ENCODE results near the gene OTOGL. TPM values are rescaled to one million over a fixed set of nuclear protein-coding genes. Genes with fewer than 3 reads are reported as not detected.
"Not testable (repeated sequence)": the region's sequence is repeated elsewhere in the genome, so short reads cannot be mapped to it uniquely, and the experiment has no call there.

Gene OTOGL
- total RNA-seq, 1 donor from 2014 or later, result 5.3 TPM

DNA sequence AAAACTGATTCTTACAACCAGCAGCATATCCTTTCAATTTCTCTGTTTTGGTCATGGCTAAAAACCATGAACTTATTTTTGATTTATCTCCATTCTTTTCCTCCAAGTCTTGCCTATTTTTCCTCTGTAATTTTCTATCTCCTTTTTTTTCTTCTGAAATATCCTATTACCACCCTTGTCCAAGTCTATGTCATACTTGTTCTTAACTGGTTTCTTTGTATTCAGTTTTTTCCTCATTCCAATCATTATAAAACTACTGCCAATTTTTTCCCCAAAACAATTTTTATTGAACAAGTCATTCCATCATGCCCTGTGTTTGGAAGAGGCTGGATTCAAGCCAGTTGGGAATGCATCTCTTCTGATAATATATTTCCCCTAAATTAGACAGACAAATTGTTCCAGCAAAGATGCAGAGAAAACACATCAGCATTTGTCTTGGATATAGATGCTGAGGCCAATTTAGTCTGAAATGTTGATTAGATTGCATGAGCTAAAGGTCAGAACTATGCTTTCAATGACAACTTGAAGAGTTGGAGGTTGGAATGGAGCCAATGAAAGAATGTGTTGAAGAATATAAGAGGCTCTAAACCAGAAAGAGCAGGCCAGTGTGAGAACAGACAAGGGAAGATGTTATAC, 30.7 kb downstream of the OTOGL start:
- DNase-seq (ENCODE audit: low read depth, low spot score), result no peak

DNA sequence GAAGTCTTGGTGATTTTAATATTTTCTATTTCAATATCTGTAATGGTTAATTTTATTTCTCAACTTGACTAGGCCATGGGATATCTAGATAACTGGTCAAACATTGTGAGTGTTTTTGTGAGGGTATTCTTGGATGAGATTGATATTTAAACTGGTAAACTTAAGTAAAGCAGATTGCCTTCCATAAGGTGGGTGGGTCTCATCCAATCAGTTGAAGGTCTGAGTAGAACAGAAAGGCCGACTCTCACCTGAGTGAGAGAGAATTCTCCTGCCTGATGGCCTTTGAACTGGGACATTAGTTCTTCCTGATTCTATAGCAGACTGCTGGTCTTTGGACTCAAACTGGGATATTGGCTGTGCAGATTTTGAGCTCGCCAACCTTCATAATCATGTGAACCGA, 36.3 kb downstream of the OTOGL start:
- DNase-seq (ENCODE audit: low read depth, low spot score), result no peak

DNA sequence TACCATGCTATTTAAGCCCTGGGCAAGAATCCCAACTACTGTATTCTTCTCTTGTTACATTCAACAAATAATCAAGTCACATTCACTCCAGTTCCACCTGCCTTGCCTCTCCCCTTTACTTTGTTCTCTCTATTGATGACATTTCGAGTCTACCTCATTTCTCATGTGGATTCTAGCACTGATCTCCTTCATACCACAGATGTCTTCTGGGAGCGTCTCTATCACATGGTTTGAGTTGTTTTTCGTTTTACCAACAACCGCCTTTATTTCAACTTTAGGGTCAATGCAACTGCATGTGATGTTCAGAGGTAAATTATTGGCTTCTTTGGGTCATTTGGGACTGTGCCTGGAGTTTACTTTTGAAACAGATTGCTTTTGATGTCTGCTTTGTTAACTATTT, 40.7 kb downstream of the OTOGL start:
- DNase-seq (ENCODE audit: low read depth, low spot score), result no peak

DNA sequence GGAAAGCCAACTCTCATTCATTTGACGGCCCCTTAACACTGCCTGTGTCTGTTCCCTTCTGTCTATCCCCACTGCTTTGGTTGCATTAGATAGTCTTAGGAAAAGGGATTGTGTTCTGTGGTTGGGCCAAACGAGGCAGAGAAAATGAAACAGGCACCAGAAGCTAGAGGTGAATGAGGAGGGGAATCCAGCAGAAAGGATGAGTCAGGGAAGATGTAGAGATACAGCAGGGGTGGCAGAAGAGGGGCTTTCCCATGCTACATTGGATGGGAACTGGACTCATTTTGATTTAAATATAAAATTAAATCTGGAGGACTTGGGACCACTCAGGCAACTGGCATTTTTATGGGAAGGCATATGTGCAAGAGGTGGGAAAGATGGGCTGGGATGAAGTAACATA, 43.3 kb downstream of the OTOGL start:
- no peak for DNase-seq (ENCODE audit: low read depth, low spot score)

DNA sequence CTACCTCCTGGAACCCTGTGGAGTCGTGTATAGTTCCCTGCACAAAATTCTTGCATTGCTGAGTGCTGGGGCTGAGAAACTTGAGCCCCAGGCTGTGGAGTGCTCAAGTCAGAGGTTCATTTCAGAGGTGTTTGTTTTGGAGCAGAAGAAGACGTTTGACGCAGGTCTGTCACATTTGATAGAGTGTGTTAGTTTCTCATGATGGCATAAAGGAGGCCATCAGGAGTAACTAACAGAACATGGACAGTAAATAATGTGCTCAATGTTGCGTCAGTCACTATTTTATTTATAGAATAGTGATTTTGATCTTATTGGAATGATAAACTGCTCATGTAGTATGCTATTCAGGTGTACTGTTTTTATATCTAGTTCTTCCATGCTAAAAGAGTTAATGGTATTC, 44.2 kb downstream of the OTOGL start:
- no peak for DNase-seq (ENCODE audit: low read depth, low spot score)

DNA sequence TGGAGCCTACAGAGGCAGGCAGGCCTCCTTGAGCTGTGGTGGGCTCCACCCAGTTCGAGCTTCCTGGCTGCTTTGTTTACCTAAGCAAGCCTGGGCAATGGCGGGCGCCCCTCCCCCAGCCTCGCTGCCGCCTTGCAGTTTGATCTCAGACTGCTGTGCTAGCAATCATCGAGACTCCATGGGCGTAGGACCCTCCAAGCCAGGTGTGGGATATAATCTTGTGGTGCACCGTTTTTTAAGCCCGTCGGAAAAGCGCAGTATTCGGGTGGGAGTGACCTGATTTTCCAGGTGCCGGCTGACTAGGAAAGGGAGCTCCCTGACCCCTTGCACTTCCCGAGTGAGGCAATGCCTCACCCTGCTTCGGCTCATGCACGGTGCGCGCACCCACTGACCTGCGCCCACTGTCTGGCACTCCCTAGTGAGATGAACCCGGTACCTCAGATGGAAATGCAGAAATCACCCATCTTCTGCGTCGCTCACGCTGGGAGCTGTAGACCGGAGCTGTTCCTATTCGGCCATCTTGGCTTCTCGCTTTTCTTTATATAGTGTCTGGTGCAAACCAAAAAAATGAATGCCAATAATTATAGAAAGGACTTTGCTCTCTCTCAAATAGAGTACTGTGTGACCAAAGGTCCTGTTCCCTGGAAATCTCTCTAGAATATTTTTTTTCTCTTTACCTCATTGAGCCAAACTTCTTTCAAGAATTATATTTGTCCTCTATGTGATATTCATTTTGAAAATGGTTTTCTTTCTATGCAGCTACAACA, 50.4 kb downstream of the OTOGL start:
- DNase-seq (ENCODE audit: low read depth, low spot score), result not testable (repeated sequence)

DNA sequence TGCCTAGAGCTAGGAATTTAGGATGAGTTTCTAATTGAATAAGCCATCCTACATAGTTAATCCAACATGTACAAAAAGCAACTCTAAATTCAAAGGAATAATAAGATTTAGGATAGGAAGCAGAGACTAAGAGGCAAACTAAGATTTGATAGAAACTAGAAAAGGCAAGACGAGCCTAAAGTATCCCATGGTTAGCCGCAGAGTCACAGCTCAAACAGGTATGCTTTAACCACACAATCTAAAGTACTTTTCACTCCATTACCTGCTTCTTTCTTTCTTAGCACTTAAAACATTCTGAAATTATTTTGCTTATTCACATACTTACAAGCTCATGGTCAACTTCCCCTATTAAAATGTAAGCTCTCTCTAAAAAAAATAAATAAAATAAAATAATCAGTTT, 51.8 kb downstream of the OTOGL start:
- DNase-seq (ENCODE audit: low read depth, low spot score), result no peak

DNA sequence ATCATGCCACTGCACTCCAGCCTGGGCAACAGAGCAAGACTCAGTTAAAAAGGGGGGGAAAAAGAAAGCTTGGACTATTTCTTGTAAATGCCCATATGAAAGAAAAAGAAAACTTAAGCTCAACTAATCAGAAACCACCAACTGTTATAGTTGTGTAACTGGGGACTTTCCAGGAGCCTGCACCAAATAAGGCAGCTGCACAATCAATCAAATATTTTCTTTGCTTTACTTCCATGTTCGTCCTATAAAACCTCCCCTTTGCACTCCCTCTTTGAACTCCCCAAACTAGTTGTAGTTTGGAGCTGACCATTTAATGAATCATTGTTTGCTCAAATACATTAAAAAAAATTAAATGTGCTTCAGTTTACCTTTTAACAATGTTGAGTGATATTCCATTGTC, 54.9 kb downstream of the OTOGL start:
- no peak for DNase-seq (ENCODE audit: low read depth, low spot score)

DNA sequence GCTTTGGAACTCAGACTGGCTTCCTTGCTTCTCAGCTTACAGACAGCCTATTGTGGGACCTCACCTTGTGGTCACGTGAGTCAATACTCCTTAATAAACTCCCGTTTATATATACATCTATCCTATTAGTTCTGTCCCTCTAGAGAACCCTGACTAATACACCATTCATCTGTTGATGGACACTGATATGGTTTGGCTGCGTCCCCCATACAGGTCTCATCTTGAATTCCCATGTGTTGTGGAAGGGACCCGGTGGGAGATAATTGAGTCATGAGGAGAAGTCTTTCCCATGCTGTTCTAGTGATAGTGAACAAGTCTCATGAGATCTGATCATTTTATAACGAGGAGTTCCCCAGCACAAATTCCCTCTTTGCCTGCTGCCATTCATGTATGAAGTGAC, 57.0 kb downstream of the OTOGL start:
- DNase-seq (ENCODE audit: low read depth, low spot score), result no peak

DNA sequence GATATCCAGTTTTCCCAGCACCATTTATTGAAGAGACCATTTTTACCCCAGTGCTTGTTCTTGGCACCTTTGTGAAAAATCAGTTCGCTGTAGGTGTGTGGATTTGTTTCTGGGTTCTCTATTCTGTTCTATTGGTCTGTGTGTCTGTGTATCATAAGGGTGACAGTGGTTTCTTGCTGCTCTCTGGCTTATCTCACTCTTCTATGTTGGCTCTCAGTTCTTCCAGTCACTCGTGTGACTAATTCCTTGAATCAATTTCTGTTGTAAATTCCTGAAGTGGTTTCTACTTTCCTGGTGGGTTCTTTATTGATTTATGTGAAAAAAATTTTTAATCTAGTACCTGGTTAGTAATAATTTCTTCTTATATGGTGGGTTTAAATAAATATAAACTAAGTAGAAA, 58.3 kb downstream of the OTOGL start:
- no peak for DNase-seq (ENCODE audit: low read depth, low spot score)

DNA sequence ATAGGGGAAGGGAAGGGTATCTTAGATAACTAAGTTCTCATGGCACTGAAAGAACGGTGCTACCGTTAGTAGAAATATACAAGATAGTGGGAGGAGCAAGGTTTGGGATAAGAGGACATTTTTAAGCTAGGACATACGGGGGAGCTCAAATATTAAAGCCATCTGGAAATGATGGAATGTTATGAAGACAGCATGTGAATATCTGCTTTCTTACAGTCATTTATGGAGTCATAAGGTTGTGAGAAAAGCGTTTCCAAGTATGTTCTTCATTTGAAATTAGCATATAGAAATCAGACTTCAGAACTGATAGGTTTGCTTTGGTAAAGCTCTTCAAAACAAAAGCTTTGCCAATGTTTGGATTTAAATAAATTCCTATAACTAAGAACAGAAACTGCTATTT, 62.3 kb downstream of the OTOGL start:
- no peak for DNase-seq (ENCODE audit: low read depth, low spot score)

DNA sequence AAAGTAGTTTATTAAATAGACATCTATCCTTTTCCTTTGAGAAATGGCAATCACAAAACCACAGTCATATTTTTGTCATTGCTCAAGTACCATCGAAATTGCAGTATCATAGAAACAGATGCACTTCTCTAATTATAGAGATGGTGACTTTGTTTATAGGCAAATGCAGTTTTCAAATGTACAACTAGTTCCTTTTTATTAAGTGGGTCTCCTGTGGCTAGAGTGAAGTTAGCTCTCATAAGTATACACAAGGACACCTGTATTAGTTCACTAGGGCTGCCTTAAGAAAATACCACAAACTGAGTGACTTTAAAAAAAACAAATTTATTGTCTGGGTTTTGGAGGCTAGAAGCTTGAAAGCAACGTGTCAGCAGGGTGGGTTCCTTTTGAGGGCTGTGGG, 62.8 kb downstream of the OTOGL start:
- no peak for DNase-seq (ENCODE audit: low read depth, low spot score)

DNA sequence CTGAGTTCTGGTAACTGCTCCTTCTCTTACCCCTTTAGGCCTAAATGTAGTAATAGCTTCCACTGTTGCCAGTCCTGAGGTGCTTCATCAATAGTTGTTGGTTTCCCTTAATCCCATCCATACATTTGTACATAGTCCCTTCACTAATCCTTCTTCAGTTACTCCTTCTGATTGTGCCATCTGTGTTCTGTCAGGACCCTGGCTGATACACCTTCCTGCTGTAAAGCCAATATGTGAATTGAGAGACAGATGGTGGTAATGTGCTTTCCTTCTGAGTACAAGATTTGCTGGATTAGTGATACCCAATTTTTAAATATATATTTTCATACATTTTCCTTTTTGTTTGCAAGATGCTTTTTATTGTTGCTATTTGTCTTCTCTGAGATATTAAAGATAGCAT, 66.4 kb downstream of the OTOGL start:
- DNase-seq (ENCODE audit: low read depth, low spot score), result no peak

DNA sequence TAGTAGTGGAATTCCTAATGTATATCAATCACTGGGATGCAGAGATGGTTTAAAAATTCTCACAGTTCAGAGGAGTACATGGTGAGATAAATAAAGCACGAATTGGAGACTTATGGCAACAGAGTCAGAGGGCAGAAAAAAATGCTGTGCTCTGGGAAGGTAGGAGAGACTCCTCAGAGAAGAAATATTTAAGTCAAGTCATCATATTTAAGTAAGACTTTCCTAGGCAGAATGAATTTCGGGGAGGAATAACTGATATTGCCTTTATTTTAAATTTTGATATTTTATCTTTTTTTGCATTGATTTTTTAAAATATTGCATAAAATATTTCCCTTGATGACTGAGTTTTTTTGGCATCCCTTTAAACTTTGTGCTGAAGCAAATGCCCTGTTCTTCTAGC, 67.4 kb downstream of the OTOGL start:
- DNase-seq (ENCODE audit: low read depth, low spot score), result no peak

DNA sequence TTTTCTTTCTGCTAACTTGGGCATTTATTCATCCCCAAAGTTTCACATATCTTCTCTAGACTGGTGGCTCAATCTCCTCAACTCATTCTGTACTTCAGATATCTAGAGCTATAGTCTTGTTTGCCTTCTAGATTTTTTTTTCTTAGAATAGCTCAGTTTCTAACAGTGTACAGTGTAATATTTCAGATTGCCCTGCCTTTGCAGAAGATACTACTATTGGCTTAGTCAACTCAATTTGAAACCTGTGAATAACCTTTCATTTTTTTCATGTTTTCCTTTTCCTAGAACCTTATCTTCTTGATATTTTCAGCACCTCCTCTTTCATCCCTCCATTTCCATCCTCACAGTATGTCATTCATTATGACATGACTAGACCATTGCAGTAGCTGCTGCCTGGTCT, 69.6 kb downstream of the OTOGL start:
- DNase-seq (ENCODE audit: low read depth, low spot score), result no peak

DNA sequence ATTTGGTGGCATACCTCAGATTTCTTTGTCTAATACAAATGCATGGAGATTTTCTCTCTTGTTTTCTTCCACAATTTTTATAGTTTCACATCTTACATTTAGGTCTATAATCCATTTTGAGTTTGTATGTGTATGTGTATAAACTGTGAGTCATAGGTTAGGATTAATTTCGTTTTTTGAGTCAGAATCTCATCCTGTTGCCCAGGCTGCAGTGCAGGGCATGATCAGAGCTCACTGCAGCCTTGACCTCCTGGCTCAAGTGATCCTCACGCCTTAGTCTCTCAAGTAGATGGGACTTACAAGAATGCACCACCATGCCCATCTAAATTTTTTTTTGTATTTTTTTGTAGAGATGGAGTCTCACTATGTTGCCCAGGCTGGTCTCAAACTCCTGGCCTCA, 71.6 kb downstream of the OTOGL start:
- DNase-seq (ENCODE audit: low read depth, low spot score), result no peak

DNA sequence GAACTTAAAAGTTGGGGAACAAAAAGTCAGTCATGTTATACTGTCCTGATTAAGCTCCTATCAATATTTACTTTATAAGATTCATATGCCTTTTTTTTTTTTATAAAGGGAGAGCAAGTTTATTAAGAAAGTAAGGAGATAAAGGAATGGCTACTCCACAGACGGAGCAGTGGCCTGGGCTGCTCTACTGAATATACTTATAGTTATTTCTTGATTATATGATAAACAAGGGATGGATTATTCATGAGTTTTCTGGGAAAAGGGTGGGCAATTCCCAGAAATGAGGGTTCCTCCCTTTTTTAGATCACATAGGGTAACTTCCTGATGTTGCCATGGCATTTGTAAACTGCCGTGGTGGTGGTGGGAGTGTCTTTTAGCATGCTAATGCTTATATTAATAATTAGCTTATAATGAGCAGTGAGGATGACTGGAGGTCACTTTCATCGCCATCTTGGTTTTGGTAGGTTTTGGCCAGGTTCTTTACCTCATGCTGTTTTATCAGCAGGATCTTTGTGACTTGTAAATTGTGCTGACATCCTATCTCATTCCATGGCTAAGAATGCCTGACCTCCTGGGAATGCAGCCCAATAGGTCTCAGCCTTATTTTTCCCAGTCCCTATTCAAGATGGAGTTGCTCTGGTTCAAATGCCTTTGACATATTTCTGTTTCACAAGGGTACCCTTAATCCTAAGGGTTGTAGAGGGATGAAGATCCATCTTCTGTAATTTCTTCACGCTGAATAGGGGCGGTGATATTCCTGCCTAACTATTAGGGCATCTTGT, 73.9 kb downstream of the OTOGL start:
- DNase-seq (ENCODE audit: low read depth, low spot score), result no peak

DNA sequence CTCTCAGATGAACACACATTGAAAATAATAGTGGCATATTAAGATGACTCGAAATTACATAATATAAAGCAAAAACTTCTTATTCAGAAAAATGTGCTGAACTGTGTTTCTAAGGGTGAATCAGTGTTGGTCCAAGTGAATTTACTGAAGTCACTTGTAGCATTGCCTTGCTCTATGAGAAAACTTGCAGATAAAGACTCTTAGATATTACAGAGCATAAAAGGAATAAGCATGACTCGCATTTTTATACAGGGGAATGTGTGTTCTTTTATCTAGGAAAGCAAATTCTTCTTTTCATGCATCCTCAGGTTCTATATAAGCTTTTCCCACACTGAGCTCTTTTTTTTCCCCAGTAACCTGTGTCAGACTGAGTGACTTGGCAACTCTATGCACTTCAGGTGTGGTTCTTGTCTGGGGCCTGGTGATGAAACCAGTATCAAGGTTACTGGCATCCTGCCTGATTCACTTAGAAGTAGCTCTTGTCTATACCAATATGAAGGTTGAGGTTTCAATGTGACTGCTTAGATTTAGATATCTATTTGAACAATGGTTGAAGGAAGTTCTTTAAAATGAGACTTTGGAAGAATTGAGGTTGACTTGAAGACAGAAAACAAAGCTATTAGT, 76.1 kb downstream of the OTOGL start:
- no peak for DNase-seq (ENCODE audit: low read depth, low spot score)

DNA sequence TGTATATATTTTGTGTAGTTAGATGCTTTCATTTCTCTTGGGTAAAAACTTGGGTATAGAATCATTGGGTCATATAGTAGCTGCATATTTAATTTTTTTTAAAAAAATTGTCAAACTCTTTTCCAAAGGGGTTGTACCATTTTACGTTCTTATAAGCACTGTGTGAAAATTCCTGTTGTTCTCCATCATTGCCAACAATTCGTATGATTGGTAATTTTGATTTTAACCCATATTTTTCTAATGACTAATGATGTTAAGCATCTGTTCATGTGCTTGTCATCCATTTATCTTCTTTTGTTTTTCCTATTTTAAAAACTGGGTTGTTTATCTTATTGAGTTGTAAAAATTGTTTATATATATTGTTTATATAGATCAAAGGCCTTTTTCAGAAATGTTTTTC, 77.4 kb downstream of the OTOGL start:
- DNase-seq (ENCODE audit: low read depth, low spot score), result no peak

DNA sequence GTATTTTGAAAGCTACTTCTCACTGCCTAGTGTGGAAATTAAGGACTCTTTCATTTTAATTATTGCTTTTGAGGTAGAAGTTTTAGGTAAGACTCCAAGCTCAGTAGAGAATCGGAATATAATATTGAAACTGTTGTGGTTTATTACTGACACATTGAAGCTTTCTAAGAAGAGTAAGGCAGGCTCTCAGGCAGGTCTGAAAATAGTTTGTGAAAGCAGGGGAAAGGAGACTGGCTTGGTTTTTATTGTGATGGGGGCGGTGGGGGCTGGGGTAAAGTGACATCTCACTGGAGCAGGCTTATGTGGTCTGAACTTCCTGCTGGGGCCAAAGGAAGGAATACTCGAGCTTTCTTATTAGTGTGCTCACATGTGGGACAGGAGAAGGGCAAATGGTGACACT, 79.5 kb downstream of the OTOGL start:
- DNase-seq (ENCODE audit: low read depth, low spot score), result no peak

DNA sequence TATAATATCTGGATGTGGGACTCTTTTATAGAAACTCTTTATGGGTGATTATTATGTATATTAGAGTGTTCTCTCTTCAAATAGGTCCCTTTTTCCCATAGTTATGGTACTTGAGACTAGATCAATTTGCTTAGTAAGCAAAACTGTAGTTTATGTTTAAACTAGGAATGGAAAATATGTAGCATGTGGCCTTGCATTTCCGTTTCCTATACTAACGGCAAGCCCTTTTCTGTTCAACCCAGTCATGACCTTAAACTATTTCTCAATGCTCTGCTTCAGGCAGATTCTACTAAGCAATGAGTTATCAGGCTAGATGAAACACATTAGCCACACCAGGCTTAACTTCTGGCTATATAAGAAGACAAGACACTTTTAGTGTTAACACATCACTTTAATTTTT, 84.6 kb downstream of the OTOGL start:
- DNase-seq (ENCODE audit: low read depth, low spot score), result no peak

DNA sequence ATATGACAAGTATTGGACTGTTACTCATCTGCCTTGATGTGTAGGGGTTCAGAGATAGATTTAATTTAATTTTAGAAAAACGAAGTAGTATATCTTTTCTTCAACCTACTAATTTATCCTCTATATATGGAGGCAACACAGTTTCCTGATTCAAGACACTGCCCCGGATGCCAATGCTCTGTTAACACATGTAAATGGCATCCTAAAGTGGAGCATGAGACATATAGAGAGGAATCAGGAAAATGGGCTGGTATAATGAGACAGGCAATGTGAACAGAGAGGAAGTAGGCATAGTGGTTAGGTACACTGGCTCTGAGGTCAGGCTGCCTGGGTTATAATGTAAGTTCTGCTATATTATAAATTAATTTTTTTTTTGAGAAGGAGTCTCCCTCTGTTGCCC, 85.6 kb downstream of the OTOGL start:
- no peak for DNase-seq (ENCODE audit: low read depth, low spot score)

All from pulmonary artery endothelial cell (primary cell).